ENCODE data around the gene KHDC1. TPM values are rescaled to one million over a fixed set of nuclear protein-coding genes. Genes with fewer than 3 reads are reported as not detected.
"Not testable (repeated sequence)": the region's sequence is repeated elsewhere in the genome, so short reads cannot be mapped to it uniquely, and the experiment has no call there.

The KHDC1 gene
- polyA plus RNA-seq, 4 donors, result 1.7 to 2.5 TPM; not detected in 2

DNA sequence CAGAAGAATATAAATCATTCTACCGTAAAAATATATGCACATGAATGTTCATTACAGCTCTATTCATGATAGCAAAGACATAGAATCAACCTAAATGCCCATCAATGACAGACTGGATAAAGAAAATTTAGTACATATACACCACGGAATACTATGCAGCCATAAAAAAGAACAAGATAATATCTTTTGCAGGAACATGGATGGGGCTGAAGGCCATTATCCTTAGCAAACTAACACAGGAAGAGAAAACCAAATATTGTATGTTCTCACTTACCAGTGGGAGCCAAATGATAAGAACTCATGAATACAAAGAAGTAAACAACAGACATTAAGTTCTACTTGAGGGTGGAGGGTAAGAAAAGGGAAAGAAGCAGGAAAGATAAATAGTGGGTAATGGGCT is 46.1 kb downstream of the KHDC1 start:
- DNase-seq, result no peak
- no peak for FAIRE-seq
- Histone ChIP-seq H3K36me3 (ENCODE audit: control insufficient read depth in 3 of 3, insufficient read depth in 2 of 3, low read depth in 1 of 3, low read length in 3 of 3) (no peaks in the 10 kb centered on the region), H3K4me1 (ENCODE audit: control insufficient read depth in 3 of 3, insufficient read depth in 2 of 3, low read depth in 1 of 3, low read length in 2 of 3) (no peaks in the 10 kb centered on the region), H3K4me3 (ENCODE audit: low read depth in 1 of 3, low read length in 3 of 3) (no peak overlapping the region), H3K9me3 (ENCODE audit: control insufficient read depth in 2 of 2, insufficient read depth in 1 of 2, low read depth in 1 of 2, low read length in 1 of 2) (no peaks in the 10 kb centered on the region), H3K27ac (ENCODE audit: low read depth in 1 of 3, low read length in 2 of 3) (no peak overlapping the region), H3K27me3 (ENCODE audit: control insufficient read depth in 3 of 3, insufficient read depth in 3 of 3, low read length in 3 of 3) (no peaks in the 10 kb centered on the region)
- 90 to 95% (median 91%) methylated on average over 2 of the region's 2 CpGs for WGBS, 3 donors

DNA sequence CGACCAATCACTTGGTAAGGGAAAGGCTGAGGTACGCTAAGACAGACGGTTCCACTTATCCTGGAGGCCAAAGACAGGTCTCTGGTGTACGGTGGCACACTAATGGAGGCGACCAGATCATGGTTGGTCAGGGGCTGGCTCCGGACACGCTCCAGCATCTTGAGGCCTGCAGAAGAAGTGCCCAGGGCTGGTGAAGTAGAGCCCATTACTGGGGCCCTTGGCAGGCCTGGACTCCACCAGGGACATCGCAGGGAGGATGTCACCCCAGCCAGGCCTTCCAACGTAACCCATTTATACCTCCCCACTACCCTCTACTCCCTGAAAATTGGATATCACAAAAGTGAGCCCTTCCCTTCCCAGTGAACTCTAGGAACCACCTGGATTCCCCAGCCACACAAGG is 53.9 kb downstream of the KHDC1 start:
- Histone ChIP-seq H3K27me3 (ENCODE audit: control insufficient read depth in 3 of 3, insufficient read depth in 3 of 3, low read length in 3 of 3) (no peaks in the 10 kb centered on the region), H3K9me3 (ENCODE audit: control insufficient read depth in 2 of 2, insufficient read depth in 1 of 2, low read depth in 1 of 2, low read length in 1 of 2) (no peaks in the 10 kb centered on the region), H3K27ac (ENCODE audit: low read depth in 1 of 3, low read length in 2 of 3) (no peak overlapping the region), H3K4me1 (ENCODE audit: control insufficient read depth in 3 of 3, insufficient read depth in 2 of 3, low read depth in 1 of 3, low read length in 2 of 3) (no peaks in the 10 kb centered on the region), H3K4me3 (ENCODE audit: low read depth in 1 of 3, low read length in 3 of 3) (no peak overlapping the region), H3K36me3 (ENCODE audit: control insufficient read depth in 3 of 3, insufficient read depth in 2 of 3, low read depth in 1 of 3, low read length in 3 of 3) (no peaks in the 10 kb centered on the region)
- FAIRE-seq (no peak), DNase-seq (no peak)
- 72 to 91% (median 81%) methylated on average over 9 of the region's 9 CpGs for WGBS, 3 donors

DNA sequence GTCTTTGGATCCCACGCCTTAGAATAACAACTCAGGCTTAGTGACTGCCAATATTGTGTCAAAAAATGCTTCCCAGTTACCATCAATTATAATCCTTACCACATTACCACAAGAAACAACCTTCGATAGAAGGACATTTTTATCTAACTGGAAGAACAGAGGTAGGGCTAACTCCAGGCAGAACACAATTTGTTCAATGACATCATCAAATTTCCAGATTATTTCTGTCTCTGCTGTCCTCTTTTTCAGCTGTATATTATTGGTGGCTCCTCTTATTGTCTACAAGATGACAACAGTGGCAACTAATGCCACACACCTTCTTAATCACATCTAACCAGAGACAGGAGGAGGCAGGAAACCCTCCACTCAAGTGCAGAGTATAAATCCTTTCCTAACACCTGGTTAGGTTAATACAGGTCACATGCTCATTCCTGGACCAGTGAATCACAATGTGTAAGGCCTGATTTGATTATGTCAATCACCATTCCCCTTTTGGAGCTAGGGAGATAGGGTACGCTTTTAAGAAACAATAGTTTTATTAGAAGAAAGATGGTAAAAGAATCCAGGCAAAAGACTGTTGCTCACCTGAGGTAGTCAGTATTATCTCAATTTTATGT is 55.7 kb downstream of the KHDC1 start:
- no peaks in the 10 kb centered on the region for H3K4me1 ChIP-seq (ENCODE audit: control insufficient read depth in 3 of 3, insufficient read depth in 2 of 3, low read depth in 1 of 3, low read length in 2 of 3)
- no peaks in the 10 kb centered on the region for H3K36me3 ChIP-seq (ENCODE audit: control insufficient read depth in 3 of 3, insufficient read depth in 2 of 3, low read depth in 1 of 3, low read length in 3 of 3)
- H3K4me3 ChIP-seq (ENCODE audit: low read depth in 1 of 3, low read length in 3 of 3), result no peak overlapping the region
- FAIRE-seq, result no peak
- DNase-seq, result no peak
- H3K27ac ChIP-seq (ENCODE audit: low read depth in 1 of 3, low read length in 2 of 3), result no peak overlapping the region
- WGBS, 3 donors, result 66 to 84% (median 81%) methylated on average over 3 of the region's 3 CpGs
- H3K9me3 ChIP-seq (ENCODE audit: control insufficient read depth in 2 of 2, insufficient read depth in 1 of 2, low read depth in 1 of 2, low read length in 1 of 2), result no peaks in the 10 kb centered on the region
- no peaks in the 10 kb centered on the region for H3K27me3 ChIP-seq (ENCODE audit: control insufficient read depth in 3 of 3, insufficient read depth in 3 of 3, low read length in 3 of 3)

DNA sequence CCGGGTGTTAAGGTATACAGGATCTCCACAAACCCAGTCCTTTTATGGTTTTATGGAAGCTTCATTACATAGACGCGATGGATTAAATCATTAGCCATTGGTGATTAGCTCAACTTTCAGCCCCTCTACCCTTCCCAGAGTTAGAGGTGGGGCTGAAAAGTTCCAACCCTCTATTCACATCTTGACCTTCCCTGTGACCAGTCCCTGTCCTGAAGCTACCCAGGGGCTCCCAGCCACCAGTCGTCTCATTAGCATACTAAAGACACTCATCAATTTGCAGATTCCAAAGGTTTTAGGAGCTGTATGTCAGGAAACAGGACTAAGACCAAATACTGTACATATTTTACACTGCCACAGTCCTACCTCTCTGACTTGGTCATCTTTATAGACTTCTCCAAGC is 58.7 kb downstream of the KHDC1 start:
- Histone ChIP-seq H3K9me3 (ENCODE audit: control insufficient read depth in 2 of 2, insufficient read depth in 1 of 2, low read depth in 1 of 2, low read length in 1 of 2) (no peaks in the 10 kb centered on the region), H3K27me3 (ENCODE audit: control insufficient read depth in 3 of 3, insufficient read depth in 3 of 3, low read length in 3 of 3) (no peaks in the 10 kb centered on the region), H3K27ac (ENCODE audit: low read depth in 1 of 3, low read length in 2 of 3) (no peak overlapping the region), H3K4me1 (ENCODE audit: control insufficient read depth in 3 of 3, insufficient read depth in 2 of 3, low read depth in 1 of 3, low read length in 2 of 3) (no peaks in the 10 kb centered on the region), H3K36me3 (ENCODE audit: control insufficient read depth in 3 of 3, insufficient read depth in 2 of 3, low read depth in 1 of 3, low read length in 3 of 3) (no peaks in the 10 kb centered on the region), H3K4me3 (ENCODE audit: low read depth in 1 of 3, low read length in 3 of 3) (no peak overlapping the region)
- DNase-seq, result no peak
- FAIRE-seq, result no peak
- WGBS, 3 donors, result 67 to 81% (median 73%) methylated on average over 4 of the region's 4 CpGs

DNA sequence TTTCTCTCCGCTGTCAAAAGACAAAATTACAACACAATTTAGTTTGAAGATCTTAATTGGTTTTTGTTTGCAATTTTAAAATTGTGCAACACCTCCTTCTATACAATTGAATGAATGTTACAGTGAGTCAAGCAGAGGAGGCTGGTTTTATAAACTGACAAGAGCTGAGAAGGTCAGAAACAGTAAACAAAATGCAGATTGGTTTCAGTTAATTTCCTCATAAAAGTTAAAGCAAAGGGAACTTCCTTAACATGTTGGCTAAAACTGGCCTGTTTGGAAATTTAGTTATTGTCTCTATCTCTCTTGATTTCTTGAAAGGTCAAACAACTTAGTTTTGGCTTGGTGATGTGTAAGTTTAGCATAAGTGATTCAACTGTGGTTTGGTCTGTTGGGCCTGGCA is 59.9 kb downstream of the KHDC1 start:
- no peaks in the 10 kb centered on the region for H3K27me3 ChIP-seq (ENCODE audit: control insufficient read depth in 3 of 3, insufficient read depth in 3 of 3, low read length in 3 of 3)
- no peak overlapping the region for H3K4me3 ChIP-seq (ENCODE audit: low read depth in 1 of 3, low read length in 3 of 3)
- H3K27ac ChIP-seq (ENCODE audit: low read depth in 1 of 3, low read length in 2 of 3), result no peak overlapping the region
- no peaks in the 10 kb centered on the region for H3K4me1 ChIP-seq (ENCODE audit: control insufficient read depth in 3 of 3, insufficient read depth in 2 of 3, low read depth in 1 of 3, low read length in 2 of 3)
- no peaks in the 10 kb centered on the region for H3K9me3 ChIP-seq (ENCODE audit: control insufficient read depth in 2 of 2, insufficient read depth in 1 of 2, low read depth in 1 of 2, low read length in 1 of 2)
- WGBS, 3 donors, result 78 to 97% (median 95%) methylated on average over 1 of the region's 1 CpG
- H3K36me3 ChIP-seq (ENCODE audit: control insufficient read depth in 3 of 3, insufficient read depth in 2 of 3, low read depth in 1 of 3, low read length in 3 of 3), result no peaks in the 10 kb centered on the region
- DNase-seq (no peak), FAIRE-seq (no peak)

DNA sequence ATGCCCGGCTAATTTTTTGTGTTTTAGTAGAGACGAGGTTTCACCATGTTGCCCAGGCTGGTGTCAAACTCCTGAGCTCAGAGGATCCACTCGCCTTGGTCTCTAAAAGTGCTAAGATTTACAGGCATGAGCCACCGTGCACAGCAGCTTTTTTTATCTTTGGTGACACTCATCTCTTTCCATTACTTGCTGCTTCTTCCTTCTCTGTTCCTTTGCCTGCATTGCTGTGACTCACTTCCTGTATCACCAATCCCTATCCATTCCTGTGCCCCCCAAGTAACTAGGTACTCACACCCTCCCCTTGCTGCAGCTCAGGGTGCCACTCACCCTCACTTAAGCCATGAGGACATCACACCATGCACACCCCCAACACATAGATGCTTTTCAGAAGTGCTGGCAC is 62.3 kb downstream of the KHDC1 start:
- DNase-seq, result no peak
- no peaks in the 10 kb centered on the region for H3K9me3 ChIP-seq (ENCODE audit: control insufficient read depth in 2 of 2, insufficient read depth in 1 of 2, low read depth in 1 of 2, low read length in 1 of 2)
- no peak overlapping the region for H3K4me3 ChIP-seq (ENCODE audit: low read depth in 1 of 3, low read length in 3 of 3)
- no peaks in the 10 kb centered on the region for H3K36me3 ChIP-seq (ENCODE audit: control insufficient read depth in 3 of 3, insufficient read depth in 2 of 3, low read depth in 1 of 3, low read length in 3 of 3)
- no peaks in the 10 kb centered on the region for H3K4me1 ChIP-seq (ENCODE audit: control insufficient read depth in 3 of 3, insufficient read depth in 2 of 3, low read depth in 1 of 3, low read length in 2 of 3)
- no peak for FAIRE-seq
- H3K27ac ChIP-seq (ENCODE audit: low read depth in 1 of 3, low read length in 2 of 3), result no peak overlapping the region
- H3K27me3 ChIP-seq (ENCODE audit: control insufficient read depth in 3 of 3, insufficient read depth in 3 of 3, low read length in 3 of 3), result no peaks in the 10 kb centered on the region
- 63 to 75% (median 70%) methylated on average over 4 of the region's 4 CpGs for WGBS, 3 donors

DNA sequence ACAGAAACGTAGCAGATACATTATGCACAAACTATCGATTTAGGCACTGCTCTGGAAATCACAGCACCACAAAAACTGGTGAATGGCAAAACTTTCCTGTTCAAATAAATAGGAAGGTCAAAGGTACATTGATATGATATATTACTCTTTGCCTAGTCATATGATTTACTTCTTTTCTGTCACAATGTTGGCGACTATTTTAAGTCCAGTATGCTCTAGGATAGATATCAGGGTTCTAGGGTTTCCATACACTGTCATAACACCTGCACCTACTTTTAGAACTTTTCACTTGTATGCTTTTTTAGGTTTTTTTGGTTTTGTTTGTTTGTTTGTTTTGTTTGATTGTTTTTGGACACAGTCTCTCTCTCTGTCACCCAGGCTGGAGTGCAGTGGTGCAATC is 62.7 kb downstream of the KHDC1 start:
- Histone ChIP-seq H3K4me1 (ENCODE audit: control insufficient read depth in 3 of 3, insufficient read depth in 2 of 3, low read depth in 1 of 3, low read length in 2 of 3) (no peaks in the 10 kb centered on the region), H3K36me3 (ENCODE audit: control insufficient read depth in 3 of 3, insufficient read depth in 2 of 3, low read depth in 1 of 3, low read length in 3 of 3) (no peaks in the 10 kb centered on the region), H3K27ac (ENCODE audit: low read depth in 1 of 3, low read length in 2 of 3) (no peak overlapping the region), H3K4me3 (ENCODE audit: low read depth in 1 of 3, low read length in 3 of 3) (no peak overlapping the region), H3K9me3 (ENCODE audit: control insufficient read depth in 2 of 2, insufficient read depth in 1 of 2, low read depth in 1 of 2, low read length in 1 of 2) (no peaks in the 10 kb centered on the region), H3K27me3 (ENCODE audit: control insufficient read depth in 3 of 3, insufficient read depth in 3 of 3, low read length in 3 of 3) (no peaks in the 10 kb centered on the region)
- FAIRE-seq, result no peak
- no peak for DNase-seq
- WGBS, 3 donors, result 61 to 82% (median 66%) methylated on average over 3 of the region's 3 CpGs

DNA sequence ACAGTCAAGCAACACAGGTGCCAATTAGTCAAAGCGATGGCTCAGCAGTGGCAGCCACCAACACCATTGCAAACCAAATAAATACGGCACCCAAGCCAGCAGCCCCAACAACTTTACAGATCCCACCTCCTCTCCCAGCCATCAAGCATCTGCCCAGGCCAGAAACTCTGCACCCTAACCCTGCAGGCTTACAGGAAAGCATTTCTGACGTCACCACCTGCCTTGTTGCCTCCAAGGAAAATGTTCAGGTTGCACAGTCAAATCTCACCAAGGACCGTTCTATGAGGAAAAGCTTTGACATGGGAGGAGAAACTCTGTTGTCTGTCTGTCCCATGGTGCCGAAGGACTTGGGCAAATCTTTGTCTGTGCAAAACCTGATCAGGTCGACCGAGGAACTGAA is 68.3 kb downstream of the KHDC1 start:
- no peak for DNase-seq
- WGBS, 3 donors, result 83 to 93% (median 92%) methylated on average over 7 of the region's 7 CpGs

DNA sequence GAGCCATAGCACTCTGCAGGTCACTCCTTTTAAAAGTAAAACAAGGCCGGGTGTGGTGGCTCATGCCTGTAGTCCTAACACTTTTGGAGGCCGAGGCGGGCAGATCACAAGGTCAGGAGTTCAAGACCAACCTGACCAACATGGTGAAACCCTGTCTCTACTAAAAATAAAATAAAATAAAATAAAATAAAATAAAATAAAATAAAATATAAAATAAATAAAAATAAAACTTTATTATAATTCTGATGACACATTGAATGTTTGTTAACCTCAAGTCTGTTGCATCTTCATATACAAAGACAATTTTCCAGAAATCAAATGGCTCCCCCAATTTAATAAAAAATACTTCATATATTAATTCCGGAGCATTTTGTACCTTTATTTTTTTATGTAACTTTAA is 69.7 kb downstream of the KHDC1 start:
- H3K9me3 ChIP-seq (ENCODE audit: control insufficient read depth in 2 of 2, insufficient read depth in 1 of 2, low read depth in 1 of 2, low read length in 1 of 2); H3K27ac ChIP-seq (ENCODE audit: low read depth in 1 of 3, low read length in 2 of 3); H3K4me3 ChIP-seq (ENCODE audit: low read depth in 1 of 3, low read length in 3 of 3); H3K36me3 ChIP-seq (ENCODE audit: control insufficient read depth in 3 of 3, insufficient read depth in 2 of 3, low read depth in 1 of 3, low read length in 3 of 3); H3K4me1 ChIP-seq (ENCODE audit: control insufficient read depth in 3 of 3, insufficient read depth in 2 of 3, low read depth in 1 of 3, low read length in 2 of 3); H3K27me3 ChIP-seq (ENCODE audit: control insufficient read depth in 3 of 3, insufficient read depth in 3 of 3, low read length in 3 of 3); FAIRE-seq; DNase-seq: not testable (repeated sequence)
- WGBS, 3 donors, result 93 to 96% (median 94%) methylated on average over 4 of the region's 4 CpGs

More for the DNA sequence above, 68.3 kb downstream of the KHDC1 start:
- H3K9me3 ChIP-seq (ENCODE audit: control insufficient read depth in 2 of 2, insufficient read depth in 1 of 2, low read depth in 1 of 2, low read length in 1 of 2), result no peaks in the 10 kb centered on the region
- H3K27ac ChIP-seq (ENCODE audit: low read depth in 1 of 3, low read length in 2 of 3), result no peak overlapping the region
- no peak overlapping the region for H3K4me3 ChIP-seq (ENCODE audit: low read depth in 1 of 3, low read length in 3 of 3)
- H3K27me3 ChIP-seq (ENCODE audit: control insufficient read depth in 3 of 3, insufficient read depth in 3 of 3, low read length in 3 of 3), result no peaks in the 10 kb centered on the region
- H3K36me3 ChIP-seq (ENCODE audit: control insufficient read depth in 3 of 3, insufficient read depth in 2 of 3, low read depth in 1 of 3, low read length in 3 of 3), result no peaks in the 10 kb centered on the region
- no peak for FAIRE-seq
- H3K4me1 ChIP-seq (ENCODE audit: control insufficient read depth in 3 of 3, insufficient read depth in 2 of 3, low read depth in 1 of 3, low read length in 2 of 3), result no peaks in the 10 kb centered on the region
